ENCODE data around the gene LDLRAP1. TPM values are rescaled to one million over a fixed set of nuclear protein-coding genes. Genes with fewer than 3 reads are reported as not detected.

The LDLRAP1 gene
- total RNA-seq, 2 donors from 2014 or later: 35.7 to 40.1 TPM

DNA sequence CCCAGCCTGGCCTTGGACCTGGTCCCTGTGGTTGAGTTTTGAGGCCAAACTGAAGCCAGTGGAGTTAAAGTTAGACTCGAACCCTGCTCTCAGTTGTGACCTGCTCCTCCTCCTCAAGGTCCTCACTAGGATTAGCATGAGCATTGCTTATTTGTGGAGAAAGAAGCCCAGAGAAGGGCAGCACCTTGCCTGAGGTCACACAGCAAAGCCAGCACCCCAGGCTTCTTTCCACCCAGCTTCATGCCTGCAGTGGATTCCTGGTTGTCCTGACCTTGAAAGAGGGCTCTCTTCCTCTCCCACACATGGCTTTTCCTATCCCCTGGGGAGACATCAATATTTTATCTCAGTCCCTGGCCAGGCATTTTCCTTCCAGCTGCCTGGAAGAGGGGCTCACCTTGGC is 2.8 kb downstream of the LDLRAP1 start:
- Histone ChIP-seq H3K27me3 (no peaks in the 10 kb centered on the region), H3K9me3 (no peaks in the 10 kb centered on the region), H3K4me1 (peaks cover 27% of the 10 kb centered on the region), H3K36me3 (no peaks in the 10 kb centered on the region), H3K27ac (no peak overlapping the region), H3K4me3 (no peak overlapping the region), H3K9ac (ENCODE audit: low read depth in 2 of 2, low read length in 2 of 2) (no peak overlapping the region)
- TF ChIP-seq, protein P1, sequence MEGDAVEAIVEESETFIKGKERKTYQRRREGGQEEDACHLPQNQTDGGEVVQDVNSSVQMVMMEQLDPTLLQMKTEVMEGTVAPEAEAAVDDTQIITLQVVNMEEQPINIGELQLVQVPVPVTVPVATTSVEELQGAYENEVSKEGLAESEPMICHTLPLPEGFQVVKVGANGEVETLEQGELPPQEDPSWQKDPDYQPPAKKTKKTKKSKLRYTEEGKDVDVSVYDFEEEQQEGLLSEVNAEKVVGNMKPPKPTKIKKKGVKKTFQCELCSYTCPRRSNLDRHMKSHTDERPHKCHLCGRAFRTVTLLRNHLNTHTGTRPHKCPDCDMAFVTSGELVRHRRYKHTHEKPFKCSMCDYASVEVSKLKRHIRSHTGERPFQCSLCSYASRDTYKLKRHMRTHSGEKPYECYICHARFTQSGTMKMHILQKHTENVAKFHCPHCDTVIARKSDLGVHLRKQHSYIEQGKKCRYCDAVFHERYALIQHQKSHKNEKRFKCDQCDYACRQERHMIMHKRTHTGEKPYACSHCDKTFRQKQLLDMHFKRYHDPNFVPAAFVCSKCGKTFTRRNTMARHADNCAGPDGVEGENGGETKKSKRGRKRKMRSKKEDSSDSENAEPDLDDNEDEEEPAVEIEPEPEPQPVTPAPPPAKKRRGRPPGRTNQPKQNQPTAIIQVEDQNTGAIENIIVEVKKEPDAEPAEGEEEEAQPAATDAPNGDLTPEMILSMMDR (IDR thresholded peaks at IDR 0.05): no peak
- intact Hi-C loops (cut with DNase I): no loop called here
- no peak for DNase-seq

DNA sequence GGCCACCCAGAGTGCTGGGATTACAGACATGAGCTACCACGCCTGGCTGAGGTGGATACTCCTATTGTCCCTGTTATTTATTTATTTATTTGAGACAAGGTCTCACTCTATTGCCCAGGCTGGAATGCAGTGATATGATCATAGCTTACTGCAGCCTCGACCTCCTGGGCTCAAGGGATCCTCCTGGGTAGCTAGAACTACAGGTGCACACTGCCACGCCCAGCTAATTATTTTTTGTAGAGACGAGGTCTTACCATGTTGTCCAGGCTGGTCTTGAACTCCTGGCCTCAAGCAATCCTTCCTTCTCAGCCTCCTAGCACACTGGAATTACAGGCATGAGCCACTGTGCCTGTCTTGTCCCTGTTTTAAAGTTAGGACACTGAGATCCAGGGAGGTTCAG is 5.2 kb downstream of the LDLRAP1 start:
- no peaks in the 10 kb centered on the region for H3K9me3 ChIP-seq
- TF ChIP-seq, protein P1 (IDR thresholded peaks at IDR 0.05): no peak
- DNase-seq: no peak
- peak overlapping the region; percentile 89 for H3K27ac ChIP-seq
- H3K4me3 ChIP-seq: no peak overlapping the region
- intact Hi-C loops (cut with DNase I): no loop called here
- peaks cover 27% of the 10 kb centered on the region for H3K4me1 ChIP-seq
- H3K9ac ChIP-seq (ENCODE audit: low read depth in 2 of 2, low read length in 2 of 2): no peak overlapping the region
- H3K27me3 ChIP-seq: no peaks in the 10 kb centered on the region
- H3K36me3 ChIP-seq: no peaks in the 10 kb centered on the region

GRCh38 chr1:25549273-25550154 is 6.1 kb downstream of the LDLRAP1 start:
- DNase-seq: peak; percentile 85
- Histone ChIP-seq H3K27me3 (no peaks in the 10 kb centered on the region), H3K36me3 (peaks cover 1% of the 10 kb centered on the region), H3K4me3 (no peak overlapping the region), H3K4me1 (peaks cover 26% of the 10 kb centered on the region), H3K27ac (peak overlapping the region; percentile 89), H3K9ac (ENCODE audit: low read depth in 2 of 2, low read length in 2 of 2) (peak overlapping the region; percentile 62 to 79), H3K9me3 (no peaks in the 10 kb centered on the region)
- TF ChIP-seq, protein P1 (IDR thresholded peaks at IDR 0.05): no peak
- intact Hi-C loops (cut with DNase I): no loop called here

DNA sequence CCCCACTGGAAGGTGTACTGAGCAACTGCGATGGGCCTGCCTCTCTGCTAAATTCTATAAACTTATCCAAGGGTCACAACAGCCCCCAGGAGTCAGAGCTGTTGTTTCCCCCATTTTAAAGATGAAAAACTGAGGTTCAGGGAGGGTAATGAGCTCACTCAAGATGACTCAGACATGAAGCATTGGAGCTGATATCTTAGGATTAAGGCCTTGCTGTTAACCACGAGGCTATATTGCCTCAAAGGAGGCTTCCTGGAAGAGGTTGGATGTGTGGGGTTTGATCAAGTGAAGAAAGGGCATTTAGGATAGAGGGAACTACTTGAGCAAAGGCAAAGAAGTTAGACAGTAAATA is 6.7 kb downstream of the LDLRAP1 start:
- TF ChIP-seq, protein P1 (IDR thresholded peaks at IDR 0.05): no peak
- Histone ChIP-seq H3K36me3 (peaks cover 6% of the 10 kb centered on the region), H3K4me3 (no peak overlapping the region), H3K9ac (ENCODE audit: low read depth in 2 of 2, low read length in 2 of 2) (peak overlapping the region in 1 of 2 donors; percentile 79), H3K27ac (peak overlapping the region; percentile 89), H3K4me1 (peaks cover 20% of the 10 kb centered on the region), H3K27me3 (no peaks in the 10 kb centered on the region), H3K9me3 (no peaks in the 10 kb centered on the region)
- intact Hi-C loops (cut with DNase I): no loop called here
- no peak for DNase-seq

- H3K9me3 ChIP-seq: no peaks in the 10 kb centered on the region
- peaks cover 19% of the 10 kb centered on the region for H3K4me1 ChIP-seq
- H3K27me3 ChIP-seq: no peaks in the 10 kb centered on the region
- DNase-seq: no peak
- TF ChIP-seq, protein P1 (IDR thresholded peaks at IDR 0.05): no peak
- H3K36me3 ChIP-seq: peaks cover 6% of the 10 kb centered on the region
- peak overlapping the region in 1 of 2 donors; percentile 79 for H3K9ac ChIP-seq (ENCODE audit: low read depth in 2 of 2, low read length in 2 of 2)
- intact Hi-C loops (cut with DNase I): no loop called here
- H3K27ac ChIP-seq: peak overlapping the region; percentile 89
- no peak overlapping the region for H3K4me3 ChIP-seq
Observed at GRCh38 chr1:25550683-25551310, 7.4 kb downstream of the LDLRAP1 start.

All from colonic mucosa (tissue), 4 donors.